Activated CD8-positive, alpha-beta memory T cell treated with anti-CD3 and anti-CD28 coated beads, Interleukin-2, amount 50 U/mL, for 24 hours (primary cell): ENCODE data around the gene TXNRD1.
"Not testable (repeated sequence)": the region's sequence is repeated elsewhere in the genome, so short reads cannot be mapped to it uniquely, and the experiment has no call there.

Experiments
- DNase-seq: peaks from one replicate; pipeline ENCODE4 v3.0.0-alpha.2; 2020; ENCODE audit errors: extremely low read depth

The TXNRD1 gene

GRCh38 chr12:104323899-104324298 is 108.3 kb downstream of the TXNRD1 start:
- DNase-seq, result no peak

- not testable (repeated sequence) for DNase-seq
These were observed 112.7 kb downstream of the TXNRD1 start for GRCh38 chr12:104328278-104328677.

- no peak for DNase-seq
These were observed 113.2 kb downstream of the TXNRD1 start for GRCh38 chr12:104328790-104329189.

- no peak for DNase-seq
These were observed 114.3 kb downstream of the TXNRD1 start for GRCh38 chr12:104329707-104330532.

- DNase-seq, result no peak
These were observed 115.8 kb downstream of the TXNRD1 start for GRCh38 chr12:104331376-104331775.

GRCh38 chr12:104332273-104332672 is 116.7 kb downstream of the TXNRD1 start:
- not testable (repeated sequence) for DNase-seq

- DNase-seq, result no peak
These were observed 118.2 kb downstream of the TXNRD1 start for GRCh38 chr12:104333692-104334255.

- DNase-seq, result no peak
These were observed 119.0 kb downstream of the TXNRD1 start for GRCh38 chr12:104334581-104334980.

GRCh38 chr12:104336115-104336514 is 120.5 kb downstream of the TXNRD1 start:
- DNase-seq, result no peak

- no peak for DNase-seq
These were observed 121.5 kb downstream of the TXNRD1 start for GRCh38 chr12:104337030-104337558.

- no peak for DNase-seq
These were observed 124.1 kb downstream of the TXNRD1 start for GRCh38 chr12:104339663-104340062.

GRCh38 chr12:104340177-104340576 is 124.6 kb downstream of the TXNRD1 start:
- no peak for DNase-seq

- DNase-seq, result no peak
These were observed 125.5 kb downstream of the TXNRD1 start for GRCh38 chr12:104340925-104341611.

- DNase-seq, result no peak
These were observed 126.6 kb downstream of the TXNRD1 start for GRCh38 chr12:104342147-104342546.

- DNase-seq, result no peak
These were observed 127.2 kb downstream of the TXNRD1 start for GRCh38 chr12:104342635-104343249.

- DNase-seq, result no peak
These were observed 129.1 kb downstream of the TXNRD1 start for GRCh38 chr12:104344682-104345081.

GRCh38 chr12:104345234-104346066 is 129.9 kb downstream of the TXNRD1 start:
- no peak for DNase-seq

- DNase-seq, result no peak
These were observed 131.9 kb downstream of the TXNRD1 start for GRCh38 chr12:104347374-104348075.

GRCh38 chr12:104348283-104348993 is 132.9 kb downstream of the TXNRD1 start:
- DNase-seq, result no peak

- no peak for DNase-seq
These were observed 133.5 kb downstream of the TXNRD1 start for GRCh38 chr12:104348994-104349494.
